CD4-positive, alpha-beta T cell treated with Interleukin-10 for 1 hour (primary cell): Measurements from ENCODE around the gene KIF23.
A peak's percentile ranks its signal among the peaks of the same experiment; 100 is the strongest.

Experiments used
- DNase-seq: peaks from one replicate; pipeline ENCODE4 v3.0.0-alpha.2; 2020

KIF23 gene

DNA sequence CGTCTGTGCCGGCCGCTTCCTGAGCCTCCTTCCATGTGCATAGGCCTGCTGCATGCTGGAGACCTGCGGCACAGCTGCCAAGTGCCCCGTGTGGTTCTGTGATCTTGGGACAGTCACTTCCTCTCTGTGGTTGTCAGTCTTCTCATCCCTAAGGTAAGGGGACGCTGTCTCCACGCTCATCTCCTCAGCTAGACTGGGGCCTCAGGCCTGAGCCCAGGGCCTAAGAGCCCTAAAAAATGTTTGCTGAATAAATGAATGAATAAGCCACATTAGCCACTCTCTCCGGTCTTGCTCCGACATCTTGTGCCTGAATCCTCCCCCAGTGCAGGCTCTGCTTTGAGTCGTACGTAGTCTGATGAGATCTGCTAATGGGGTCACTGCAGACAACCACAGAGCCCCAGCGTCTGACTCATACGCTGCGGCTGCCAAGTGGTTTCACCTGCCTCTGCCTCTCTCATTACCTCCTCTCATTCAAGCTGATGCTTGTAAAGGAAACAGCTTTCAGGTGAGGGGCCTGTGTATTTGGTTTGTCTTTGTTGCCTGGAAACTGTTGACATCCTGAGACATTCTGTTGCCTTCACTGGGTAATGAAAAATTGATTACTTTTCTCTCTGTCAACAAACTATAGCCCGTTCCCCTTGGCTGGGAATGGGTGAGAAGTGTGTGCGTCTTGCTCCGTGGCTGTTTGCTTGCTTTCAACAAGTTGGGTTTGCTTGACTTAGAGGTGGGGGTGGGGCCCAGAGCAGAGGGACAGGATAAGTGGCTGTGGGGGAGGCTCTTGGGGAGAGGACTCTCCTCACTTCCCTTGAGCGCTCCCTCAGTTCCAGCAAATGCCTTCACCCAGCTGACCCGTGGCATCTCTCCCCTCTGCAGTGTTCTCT lies 54.3 kb downstream of the KIF23 start:
- DNase-seq = peak; percentile 91

DNA sequence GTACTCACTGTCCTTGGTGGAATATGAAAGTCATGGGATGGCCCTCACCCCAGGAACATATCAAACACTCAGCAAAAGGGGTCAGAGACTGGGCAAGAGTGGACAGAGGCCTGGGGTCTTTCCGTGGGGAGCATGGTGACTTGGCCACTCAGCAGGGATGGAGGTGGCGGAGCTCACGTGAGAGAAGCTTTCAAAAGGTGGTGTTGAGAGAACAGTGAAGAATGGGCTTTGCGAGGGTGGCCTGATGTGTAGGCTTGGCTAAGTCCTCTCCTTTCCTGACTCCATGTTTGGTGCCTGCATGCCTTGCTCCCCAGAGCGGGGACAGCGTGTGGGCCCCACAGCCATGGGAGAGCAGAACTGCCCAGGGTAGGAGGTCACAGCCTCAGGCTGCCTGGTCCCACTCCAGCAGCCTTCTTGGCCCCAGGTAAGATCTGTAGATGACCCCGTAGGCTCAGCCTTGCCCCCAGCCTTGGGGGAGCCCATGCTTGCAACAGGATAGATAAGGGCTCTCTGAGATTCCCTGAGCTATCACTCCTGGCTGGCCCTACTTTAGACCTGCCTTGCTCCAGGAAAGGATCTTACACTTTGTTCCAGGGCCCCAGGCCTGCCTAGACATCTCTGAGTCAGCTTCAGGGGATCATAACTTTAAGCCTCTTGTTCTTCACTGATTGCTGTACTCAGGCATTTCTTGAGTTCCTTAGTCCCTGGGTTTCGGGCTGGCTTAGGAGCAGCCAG lies 55.5 kb downstream of the KIF23 start:
- DNase-seq = no peak

DNA sequence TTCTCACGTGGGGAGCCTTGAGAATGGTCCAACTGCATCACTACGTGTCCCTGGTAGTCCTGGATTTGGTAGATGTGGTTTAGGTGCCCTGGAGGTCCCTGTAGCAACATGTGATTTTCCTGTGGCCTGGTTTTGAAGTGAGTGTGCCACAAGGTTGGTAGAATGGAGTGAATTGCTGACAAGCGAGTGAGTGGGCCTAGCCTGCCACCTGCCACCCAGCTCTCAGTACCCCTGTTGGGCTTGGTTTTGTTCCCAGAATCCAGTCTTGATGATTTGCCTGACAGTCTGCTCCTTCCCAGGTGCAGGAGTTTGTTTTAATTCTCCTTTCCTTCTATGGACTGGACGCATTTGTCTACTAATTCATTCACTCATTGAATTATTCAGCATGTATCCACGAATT lies 57.9 kb downstream of the KIF23 start:
- no peak for DNase-seq

DNA sequence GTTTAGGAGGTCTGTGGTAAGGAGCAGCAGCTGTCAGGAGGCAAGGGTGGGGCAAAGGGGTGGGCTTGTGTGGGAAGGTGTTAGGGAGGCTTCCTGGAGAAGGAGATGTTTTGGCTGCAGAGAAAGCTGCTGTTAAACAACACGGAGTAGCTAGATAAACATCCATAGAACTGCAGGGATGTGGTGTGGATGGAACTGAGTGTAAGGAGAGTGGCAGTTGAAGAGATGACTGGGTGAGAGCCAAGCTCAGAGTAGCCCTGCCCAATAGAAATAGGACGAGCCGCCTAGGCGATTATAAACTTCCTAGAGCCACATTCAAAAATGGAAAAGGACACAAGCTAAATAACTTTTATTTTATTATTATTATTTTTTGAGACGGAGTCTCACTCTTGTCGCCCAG lies 58.4 kb downstream of the KIF23 start:
- DNase-seq = no peak

DNA sequence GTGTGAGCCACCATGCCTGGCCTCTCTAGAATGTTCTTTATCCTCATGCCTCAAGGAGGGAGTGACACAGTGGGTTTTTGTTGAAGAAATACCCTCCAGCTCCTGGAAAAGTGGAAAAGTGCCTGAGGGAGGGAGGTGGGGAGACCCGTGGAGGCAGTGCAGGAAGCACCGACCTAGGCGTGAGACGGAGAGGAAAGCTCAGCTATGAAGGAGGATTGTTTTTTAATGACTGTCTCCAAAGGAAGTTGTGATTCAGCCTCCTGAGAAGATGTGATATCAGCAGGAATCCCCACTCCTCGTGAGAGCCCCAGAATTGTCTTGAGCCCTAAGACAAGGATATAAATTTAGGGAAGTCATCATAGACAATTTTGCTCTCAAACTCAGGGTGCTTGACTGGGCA lies 60.1 kb downstream of the KIF23 start:
- no peak for DNase-seq

DNA sequence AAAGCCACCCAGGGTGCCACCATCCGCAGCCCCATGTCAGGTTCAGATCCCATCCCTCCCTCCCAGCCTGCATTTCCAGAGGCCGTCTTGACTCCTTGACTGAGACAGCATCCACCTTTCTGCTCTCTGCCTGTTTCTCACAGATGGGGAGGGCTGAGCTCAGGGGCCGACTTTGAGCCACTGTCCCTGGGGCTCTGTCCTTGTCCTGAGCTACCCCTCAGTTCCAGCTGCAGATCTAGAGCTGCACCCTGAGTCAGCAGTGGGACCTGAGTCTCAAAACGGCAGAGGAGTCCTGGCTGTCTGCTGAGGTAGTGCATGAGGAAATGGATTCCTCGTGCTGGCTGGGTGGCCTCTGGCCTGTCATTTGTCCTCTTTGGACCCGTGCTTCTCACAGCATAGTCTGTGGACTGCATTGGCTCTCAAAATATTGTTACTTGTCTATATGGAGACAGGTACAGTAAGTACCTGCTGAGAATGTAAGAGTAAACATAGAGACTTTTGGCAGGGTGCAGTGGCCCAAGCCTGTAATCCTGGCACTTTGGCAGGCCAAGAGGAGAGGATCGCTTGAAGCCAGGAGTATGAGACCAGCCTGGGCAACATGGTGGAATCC lies 60.8 kb downstream of the KIF23 start:
- DNase-seq = no peak

DNA sequence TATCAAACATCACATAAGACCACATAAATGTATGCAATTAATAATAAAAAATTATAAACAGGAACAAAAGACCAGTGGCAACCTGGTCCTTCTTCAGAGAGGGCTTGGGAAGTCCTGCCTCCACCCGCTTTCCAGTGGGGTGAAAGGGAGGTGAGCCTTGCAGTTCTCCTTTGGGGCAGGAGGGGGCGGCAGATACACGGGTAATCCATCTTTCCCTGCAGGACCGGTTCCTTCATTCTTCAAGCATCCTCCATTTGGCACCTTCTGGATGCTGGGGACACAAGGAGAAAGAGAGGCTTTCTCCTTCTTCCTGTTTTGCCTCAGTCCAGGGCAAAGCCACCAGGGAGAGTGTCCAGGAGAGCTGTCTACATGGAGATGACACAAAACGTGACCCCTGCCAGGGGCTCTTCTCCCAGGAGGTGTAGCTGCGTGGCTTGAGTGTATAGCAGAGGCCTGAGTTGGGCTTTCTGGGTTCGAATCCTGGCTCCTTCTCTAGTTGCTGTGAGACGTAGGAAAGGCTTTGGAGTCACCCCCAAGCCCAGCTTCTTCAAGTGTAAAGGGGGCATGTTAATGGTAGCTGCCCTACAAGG lies 61.7 kb downstream of the KIF23 start:
- DNase-seq = peak; percentile 75

DNA sequence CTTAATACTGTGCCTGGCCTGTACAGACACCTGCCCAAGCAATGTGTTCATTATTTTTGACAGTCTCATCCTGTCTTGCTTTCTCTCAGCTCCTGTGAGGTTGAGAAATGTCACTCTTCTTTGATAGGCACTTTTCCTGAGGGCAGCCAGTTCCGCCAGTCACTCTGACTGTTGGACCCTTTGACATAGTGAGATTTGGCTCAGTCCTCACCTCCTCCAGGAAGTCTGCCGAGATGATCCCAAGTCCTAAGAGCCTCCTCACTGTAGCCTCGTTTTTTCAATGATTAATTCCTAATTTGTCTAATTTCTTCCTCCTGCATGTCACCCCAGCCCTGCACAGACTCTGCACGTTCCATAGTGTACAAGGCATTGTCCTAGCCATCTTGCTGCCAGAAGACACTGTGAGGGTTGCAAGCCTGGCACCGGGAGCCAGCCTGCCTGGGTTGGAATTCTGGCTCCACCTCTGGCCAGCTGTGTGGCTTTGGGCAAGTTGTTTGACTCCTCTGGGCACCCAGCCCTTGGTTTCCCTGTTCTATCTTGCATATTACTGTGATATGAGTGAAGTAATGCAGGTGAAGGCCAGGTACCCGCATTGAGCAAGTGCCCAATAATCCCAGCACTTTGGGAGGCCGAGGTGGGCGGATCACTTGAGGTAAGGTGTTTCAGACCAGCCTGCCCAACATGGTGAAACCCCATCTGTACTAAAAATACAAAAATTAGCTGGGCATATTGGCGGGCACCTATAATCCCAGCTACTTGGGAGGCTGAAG lies 62.7 kb downstream of the KIF23 start:
- no peak for DNase-seq

DNA sequence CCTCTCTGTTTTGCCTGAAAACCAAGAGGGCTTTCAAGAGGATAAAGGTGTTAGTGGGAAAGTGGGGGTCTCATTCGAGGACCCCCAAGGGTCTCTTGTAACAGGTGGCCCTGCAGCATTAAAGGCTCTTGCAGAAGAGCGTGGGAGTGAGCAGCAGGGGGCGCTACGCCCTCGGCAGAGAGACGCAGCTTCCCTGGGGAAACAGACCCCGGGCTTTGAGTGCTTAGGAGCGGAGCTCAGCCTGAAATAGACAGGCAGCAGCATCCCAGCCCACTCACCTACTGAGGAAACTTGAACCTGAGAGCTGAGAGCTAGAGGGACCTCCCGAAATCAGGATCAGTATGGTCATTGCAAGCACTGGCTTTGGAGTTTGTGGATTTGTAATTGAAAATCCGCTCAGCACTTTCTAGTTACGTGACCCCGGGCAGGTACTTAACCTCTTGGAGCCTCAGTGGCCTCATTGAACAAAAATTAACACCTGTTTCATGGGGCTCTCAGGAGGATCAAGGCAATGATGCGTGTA lies 64.2 kb downstream of the KIF23 start:
- peak; percentile 45 for DNase-seq

DNA sequence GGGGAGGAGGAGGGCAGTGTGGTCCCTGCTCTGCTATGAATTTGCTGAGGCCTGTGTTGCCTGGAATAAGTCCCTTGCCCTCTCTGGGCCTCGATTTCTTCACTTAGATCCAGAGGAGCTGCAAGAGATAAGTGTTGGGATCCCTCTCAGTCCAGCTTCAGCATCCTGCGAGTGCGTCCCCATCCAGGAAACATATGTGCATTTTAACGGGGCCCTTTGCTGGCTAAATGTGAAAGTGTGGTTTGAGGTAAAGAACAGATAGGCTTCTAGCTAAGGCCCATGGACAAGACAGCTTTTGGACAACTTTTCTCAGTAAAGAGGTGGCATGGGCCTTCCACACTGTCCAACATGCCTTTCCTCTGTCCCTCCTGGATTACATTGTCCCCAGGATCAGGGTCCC lies 64.9 kb downstream of the KIF23 start:
- DNase-seq = no peak

DNA sequence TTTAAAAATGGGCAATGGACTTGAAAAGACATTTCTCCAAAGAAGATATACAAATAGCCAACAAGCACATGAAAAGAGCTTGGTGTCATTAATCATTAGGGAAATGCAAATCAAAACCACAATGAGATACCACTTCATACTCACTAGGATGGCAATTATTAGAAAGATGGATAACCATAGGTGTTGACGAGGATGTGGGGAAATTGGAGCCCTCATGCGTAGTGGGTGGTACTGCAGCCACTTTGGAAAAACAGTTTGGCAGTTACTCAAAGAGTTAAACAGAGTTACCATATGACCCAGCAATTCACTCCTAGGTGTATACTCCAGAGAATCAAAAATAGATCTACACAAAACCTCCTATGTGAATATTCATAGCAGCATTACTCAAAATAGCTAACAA lies 65.8 kb downstream of the KIF23 start:
- DNase-seq = no peak

DNA sequence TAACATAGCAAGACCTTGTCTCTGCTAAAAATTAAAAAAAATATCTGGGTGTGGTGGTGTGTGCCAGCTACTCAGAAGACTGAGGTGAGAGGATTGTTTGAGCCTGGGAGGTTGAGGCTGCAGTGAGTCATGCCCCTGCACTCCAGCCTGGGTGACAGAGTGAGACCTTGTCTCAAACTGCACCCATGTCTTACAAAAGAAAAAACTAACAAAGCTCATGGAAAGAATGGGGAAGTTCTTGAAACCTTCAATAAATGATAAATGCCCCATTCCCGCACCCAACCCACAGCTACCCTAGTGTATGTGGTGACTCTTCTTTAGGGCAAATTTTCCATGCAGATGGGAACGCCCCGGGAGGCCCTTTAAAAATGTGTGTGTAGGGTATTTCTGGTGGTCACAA lies 66.8 kb downstream of the KIF23 start:
- no peak for DNase-seq

DNA sequence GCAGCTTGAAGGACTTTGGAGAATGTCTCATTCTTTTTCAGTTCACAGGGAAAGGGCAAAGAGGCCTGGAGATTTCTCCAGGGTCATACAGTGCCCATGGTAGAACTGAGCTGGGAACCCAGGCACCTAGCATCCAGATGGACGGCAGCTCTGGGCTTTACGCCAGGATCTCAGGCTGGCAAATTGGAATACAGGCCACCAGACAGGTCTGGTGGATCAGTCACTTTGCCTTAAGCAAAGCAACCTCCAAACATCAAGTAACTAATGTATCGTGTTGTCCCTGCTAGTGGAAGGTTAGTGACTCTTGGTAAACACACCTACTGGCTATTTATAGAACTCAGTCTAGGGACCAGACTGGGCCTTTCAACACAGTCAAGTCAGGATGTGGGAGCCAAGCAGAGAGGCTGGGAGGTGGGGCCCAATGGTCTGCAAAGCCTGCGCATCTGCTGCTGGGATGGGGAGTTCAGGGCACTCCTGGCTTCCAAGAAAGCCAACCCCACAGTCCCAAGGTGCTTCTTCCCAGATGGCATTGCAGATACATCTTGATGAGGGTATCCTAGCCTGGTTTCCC lies 68.6 kb downstream of the KIF23 start:
- DNase-seq = no peak

DNA sequence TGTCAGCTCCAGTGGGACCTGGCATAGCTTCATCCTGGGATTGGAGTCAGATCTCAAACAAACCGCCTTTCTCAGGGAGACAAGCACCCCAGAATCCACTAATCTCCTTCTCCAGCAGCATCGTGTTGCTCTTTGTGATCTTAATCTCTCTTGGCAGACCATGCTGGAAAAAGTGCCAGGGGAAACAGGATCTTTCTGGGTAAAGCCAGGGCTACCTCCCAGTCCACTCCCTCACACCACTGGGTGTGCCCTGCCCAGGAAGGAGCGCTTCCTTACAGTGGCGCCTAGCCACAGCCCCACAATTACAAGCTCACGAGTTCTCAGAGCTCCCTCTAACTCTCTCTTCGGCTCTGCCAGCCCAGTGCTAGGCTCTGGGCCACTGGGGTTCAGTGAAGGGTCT lies 70.7 kb downstream of the KIF23 start:
- DNase-seq = no peak

DNA sequence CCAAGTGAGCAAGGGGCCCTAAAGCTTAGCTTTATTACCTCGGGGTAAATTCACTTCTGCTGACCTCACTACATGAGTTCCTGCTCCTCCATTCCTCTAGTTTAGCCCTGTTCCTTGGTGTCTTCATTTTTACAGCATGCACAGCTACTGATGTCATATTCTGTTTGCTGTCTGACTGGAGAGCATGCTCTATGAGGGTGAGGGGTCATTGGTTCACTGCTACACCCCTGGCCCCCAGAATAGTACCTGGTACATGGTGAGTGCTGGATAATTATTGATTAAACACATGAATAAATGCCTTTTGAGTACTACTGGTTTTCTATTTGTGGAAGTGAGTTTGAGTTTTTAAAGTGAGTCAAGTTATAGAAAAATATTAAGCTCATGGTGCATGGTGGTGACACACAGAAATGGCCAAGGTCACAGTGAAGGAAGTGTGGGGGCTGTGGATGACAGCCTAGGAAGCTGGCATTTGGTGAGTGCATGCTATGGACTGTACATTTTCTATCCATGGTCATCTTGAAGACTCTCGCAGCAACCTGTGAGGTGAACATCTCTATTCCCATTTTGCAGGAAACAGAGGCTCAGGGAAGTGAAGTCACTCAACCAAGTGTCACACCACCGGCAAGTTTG lies 72.4 kb downstream of the KIF23 start:
- no peak for DNase-seq

DNA sequence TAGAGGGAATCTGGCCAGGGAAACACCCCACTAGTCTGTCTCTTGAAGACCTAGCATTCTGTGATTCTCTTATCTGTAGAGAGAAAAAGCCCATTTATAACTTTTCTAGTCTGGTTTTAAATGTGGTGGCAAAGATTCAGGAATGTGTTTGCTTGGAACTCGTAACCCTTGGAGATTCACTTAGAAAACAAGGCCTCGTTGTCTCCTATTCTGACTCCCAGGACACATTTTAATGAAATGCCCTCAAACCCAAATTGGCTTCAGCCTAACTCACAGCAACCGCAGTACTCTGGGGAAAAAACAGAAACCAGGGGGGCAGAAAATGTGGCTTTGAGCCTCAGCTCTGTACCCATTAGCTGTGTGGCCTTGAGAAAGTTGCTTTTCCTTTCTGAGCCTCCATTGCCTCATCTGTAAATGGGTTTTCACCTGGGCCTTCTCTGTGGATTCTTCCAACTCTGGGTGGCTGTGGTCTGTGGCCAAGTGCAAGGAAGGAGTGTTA lies 75.0 kb downstream of the KIF23 start:
- no peak for DNase-seq

DNA sequence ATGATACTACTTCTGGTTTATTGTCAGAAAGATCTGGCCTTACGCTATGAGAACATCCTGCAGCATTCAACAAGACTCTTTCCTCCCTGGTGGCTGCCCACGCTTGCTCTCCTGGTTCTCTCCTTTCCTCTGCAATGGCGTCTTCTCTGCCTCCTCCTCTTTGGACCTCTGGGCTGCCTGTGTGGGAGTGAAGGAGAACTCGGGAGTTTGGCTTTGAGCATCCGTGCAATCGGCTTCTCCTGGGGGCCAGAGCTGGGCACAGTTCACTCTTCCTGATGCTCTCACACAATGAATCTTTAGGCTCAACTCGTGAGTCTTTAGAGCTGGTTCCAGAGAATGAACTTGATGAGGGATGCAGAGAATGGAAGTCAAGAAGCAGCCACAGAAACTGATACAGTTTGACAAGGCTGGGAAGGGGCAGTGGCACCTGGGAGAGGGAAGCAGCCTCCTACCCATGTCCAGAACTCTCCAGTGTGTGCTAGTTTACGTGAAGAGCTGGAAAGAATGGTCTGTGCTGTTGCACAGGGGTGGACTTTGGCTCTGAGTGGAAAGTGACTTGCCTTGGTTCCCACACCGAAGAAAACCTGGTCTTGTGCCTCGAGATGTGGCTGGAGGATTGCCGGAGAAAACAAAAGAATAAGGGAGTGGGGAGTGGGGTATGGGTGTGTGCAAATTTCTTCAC lies 76.3 kb downstream of the KIF23 start:
- no peak for DNase-seq

DNA sequence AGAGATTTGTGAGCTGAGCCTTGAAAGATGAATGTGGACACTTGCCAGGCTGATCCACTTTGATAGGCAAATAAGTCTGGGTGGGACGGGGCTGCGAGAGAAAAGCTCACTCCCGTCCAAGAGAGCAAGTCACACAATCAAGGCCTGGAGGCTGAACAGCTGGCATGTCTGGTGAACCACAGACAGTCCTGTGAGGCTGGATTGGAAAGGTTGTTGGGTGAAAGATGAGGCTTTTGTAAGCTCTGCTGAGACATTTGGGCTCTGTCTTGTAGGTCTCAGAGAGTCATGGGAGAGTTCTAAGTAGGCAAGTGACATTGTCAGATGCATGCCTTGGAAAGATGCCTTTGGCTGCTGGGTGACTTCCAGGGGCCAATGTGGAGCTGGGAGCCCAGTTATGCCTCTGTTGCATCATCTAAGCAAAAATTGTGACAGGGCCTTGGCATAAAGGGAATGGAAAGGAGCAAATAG lies 76.9 kb downstream of the KIF23 start:
- no peak for DNase-seq

DNA sequence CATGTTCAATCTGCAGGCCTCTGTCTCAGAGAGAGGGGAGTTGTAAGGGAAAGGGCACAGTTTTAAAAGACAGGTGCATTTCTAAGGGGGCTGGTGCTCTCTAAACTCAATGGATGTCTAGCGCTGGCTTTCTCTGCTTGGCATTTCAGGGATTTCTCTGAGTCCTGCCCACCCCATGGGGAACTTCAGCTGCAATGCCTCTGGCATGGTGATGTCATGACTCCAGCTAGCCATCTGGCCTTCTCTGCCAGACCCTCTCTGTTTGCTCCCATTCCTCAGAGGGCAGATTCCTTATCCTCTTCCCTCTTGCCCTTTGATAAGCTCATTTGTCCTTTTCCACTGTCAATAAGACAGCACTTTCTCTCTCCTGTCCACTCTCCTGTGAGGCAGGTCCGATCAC lies 79.3 kb downstream of the KIF23 start:
- no peak for DNase-seq

DNA sequence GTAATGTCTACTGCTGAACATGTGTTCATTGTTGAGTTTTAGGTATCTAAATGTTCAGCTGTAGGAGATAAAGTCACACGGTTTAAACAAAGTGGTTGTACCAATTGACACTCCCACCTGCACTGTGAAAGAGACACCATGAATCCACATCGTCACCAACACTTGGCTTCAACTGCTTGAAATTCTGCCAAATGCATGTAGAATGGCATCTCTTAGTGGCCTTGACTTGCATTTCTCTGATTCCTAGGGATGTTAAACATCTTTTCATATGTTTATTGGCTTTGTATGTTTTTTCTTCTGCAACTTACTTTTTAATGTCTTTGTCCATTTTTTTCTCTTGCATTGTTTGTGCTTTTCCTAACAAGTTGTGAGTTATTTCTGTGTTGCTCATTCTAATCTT lies 81.9 kb downstream of the KIF23 start:
- DNase-seq = no peak

DNA sequence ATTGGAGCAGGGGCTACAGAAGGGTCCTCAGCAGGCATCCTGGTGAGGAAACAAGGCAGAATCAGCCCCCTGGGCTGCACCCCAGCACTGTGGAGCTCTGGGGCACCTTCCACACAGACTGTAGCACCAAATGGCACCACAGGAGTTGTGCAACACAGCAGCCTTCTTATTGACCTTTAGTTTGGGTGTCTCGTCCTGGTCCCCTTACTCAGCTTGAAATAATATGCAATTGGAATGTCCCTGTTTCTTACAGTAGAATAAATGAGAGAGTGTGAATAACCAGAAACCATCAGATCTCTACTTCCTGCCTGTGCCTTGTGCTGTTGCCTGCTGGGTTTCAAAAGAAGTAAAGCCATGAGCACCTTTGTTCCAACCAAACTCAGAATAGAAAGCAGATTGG lies 82.9 kb downstream of the KIF23 start:
- DNase-seq = no peak
